CD4-positive, alpha-beta T cell treated with Interleukin-17A for 4 hours (primary cell): ENCODE measurements around the gene CCDC187.
"Not testable (repeated sequence)": the region's sequence is repeated elsewhere in the genome, so short reads cannot be mapped to it uniquely, and the experiment has no call there.

Experiments
- DNase-seq: peaks from one replicate; pipeline ENCODE4 v3.0.0-alpha.2; 2020; ENCODE audit warnings: mixed read lengths

The CCDC187 gene

DNA sequence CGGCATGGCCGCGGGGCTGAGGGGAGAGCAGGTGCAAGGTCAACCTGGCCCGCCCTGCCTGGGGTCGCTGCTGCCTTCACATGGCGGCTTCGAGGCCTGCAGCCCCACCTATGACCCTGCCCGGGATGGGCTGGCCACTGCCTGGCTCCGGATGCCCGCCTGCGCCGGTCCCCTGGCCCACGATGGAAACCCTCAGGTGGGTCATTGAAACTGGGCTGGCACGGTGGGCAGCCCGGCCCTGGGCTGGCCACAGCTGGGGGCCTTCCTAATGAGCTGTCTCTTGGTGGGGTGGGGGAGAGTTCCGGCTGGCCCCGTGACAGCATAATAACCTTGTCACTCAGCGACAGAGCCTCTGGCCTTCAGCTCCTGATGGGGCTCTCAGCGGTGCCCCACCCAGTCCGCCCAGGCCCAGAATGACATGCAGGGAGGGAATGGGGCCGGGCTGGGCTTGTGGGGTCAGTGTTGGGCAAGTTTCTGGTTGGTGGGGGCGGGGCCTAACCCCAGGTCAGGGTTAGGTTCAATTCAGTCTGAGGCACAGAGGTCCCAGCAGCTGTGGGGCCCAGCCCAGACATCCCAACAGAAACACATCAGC, at the start of gene CCDC187:
CCDC187 (minus strand) TSS at position 270 of the 592 bp plus-strand sequence; CDS start at position 6, 264 bp downstream.
- DNase-seq: no peak

DNA sequence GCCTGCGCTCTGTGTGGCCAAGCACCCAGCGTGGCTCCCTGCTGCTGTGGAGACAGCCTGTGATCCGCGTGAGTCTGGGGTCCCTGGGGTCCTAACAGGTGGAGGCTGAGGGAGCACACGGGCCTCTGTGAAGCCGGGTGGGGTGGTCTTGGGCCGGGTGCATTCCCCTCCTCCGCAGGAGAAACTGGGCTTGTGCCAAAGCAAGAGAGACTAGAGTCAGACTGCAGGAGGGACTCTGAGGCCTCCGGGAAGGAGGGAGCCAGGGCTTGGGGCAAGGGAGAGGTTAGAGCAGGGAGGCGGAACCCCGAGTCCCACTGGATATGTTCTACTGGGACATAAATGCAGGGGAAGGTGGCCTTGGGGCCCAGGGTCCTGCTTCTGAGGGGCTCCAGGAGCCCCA, 49.2 kb upstream of the CCDC187 start:
- no peak for DNase-seq

DNA sequence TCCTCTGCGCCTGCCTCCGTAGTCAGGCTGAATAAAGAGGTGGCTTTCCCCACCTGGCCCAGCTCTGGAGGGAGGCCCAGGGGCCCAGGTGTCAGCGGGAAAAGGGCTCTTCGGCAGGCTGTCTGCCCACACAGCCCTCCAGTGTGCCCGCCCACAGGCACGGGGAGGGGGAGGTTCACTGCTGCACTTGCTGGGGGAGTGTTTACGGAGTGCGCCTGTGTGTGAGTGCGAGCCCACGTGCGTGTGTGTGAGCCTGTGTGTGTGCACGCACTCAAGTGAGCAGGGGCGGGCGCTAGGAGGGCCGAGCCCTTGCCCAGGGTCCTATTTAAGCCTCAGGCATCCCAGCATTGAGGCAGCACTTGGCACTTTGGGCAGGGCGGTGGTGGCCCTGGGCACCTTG, 48.8 kb upstream of the CCDC187 start:
- no peak for DNase-seq

DNA sequence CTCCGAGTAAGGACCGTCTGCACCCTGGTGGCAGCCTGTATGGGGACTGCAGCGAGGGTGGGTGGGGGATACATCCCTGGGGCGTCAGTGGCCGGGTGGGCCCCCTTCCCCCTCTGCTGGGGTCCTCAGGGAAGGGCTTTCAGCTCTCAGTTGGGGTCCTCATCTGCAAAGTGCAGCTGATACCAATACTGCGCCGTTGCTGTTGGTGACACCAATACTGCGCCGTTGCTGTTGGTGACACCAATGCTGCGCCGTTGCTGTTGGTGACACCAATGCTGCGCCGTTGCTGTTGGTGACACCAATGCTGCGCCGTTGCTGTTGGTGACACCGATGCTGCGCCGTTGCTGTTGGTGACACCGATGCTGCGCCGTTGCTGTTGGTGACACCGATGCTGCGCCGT, 48.0 kb upstream of the CCDC187 start:
- not testable (repeated sequence) for DNase-seq

DNA sequence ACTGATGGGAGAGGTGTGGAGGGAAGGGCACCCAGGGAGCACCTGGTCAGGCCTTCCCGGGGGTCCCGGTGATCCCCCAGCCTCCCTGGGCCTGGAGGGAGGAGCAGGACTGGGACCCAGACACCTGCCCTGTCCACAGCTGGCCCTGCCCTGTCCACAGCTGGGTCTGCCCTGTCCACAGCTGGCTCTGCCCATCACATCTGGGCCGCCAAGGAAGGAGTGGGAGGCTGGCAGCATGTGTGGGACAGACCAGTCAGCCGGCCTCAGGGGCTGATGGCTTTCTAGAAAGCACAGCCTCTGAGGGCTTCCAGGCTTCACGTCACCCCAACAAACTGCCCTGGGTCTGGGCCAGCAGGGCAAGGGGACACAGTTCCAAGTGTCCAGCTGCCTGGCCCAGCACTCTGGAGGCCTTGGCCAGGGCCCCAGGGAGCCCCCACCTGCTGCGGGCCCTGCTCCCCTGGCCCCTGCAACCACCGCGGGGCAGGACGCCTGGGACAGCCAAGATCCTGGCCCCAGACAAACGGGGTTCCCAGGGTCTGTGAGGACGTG, 47.4 kb upstream of the CCDC187 start:
- no peak for DNase-seq

DNA sequence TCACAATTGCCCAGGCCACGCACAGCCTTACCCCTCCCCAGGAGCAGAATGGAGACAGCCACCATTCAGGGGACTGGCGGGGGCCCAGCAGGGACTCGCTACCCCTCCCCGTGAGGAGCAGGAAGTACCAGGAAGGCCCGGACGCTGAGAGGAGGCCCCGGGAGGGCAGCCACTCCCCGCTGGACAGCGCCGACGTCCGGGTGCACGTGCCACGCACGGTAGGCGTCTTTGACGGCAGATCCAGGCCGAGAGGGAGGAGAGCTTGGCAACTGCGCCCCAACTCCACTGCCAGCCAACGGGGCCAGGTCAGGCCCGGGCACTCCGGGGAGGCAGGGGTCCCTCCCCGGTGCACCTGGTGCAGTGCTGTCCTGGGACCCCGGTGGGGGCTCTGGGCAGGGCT, 45.7 kb upstream of the CCDC187 start:
- no peak for DNase-seq

DNA sequence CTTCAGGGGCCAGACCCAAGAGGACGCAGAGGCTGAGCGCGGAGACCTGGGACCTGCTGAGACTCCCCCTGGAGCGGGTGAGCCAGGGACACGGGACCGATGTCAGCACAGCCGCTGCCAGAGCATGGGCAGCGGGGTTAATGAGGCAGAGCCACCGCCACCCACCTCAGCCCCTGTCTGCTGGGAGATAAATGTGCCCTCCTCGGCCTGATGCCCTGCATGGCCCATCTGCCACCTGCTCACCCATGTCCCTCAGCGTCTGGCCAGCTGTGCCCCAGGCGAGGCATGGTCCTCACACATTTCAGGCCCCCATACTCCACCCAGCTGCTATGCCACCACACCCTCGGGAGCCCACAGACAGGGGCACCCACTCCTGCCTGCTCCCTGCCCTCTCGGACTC, 44.8 kb upstream of the CCDC187 start:
- DNase-seq: no peak

DNA sequence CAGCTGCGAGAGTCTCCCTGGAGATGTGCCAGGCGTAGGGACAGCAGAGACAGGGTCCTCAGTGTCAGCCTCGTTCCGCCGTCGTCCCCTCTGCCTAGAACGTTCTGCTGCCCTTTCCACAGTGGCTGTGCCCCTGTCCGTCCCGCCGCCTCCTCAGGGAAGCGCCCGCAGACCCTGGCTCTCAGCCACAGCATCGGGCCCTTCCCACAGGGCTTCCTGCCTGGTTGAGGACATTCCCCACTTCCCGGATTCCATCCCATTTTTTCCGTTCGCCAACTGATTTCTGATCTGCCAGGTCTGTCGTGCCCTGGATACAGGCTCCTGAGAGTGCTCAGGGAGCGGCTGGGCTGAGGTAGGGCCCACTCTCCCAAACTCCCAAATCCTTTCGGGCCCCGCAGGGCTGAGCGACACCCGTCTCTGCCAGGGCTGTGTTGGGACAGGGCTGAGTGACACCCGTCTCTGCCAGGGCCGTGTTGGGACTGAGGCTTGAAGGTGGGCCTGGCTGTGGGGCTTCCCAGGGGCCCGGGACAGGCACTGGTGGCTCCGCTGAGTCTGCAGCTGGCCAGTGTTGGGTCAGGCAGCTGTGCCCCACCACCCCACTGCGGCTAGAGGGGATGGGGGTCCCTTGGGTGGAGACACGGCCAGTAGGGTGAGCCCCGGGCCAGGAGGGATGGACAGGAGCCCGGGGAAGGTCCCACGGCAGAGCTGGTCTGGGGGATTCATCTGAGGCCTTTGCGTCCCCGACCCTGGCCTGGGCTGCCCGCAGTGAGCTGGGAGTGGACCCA, 43.8 kb upstream of the CCDC187 start:
- no peak for DNase-seq

DNA sequence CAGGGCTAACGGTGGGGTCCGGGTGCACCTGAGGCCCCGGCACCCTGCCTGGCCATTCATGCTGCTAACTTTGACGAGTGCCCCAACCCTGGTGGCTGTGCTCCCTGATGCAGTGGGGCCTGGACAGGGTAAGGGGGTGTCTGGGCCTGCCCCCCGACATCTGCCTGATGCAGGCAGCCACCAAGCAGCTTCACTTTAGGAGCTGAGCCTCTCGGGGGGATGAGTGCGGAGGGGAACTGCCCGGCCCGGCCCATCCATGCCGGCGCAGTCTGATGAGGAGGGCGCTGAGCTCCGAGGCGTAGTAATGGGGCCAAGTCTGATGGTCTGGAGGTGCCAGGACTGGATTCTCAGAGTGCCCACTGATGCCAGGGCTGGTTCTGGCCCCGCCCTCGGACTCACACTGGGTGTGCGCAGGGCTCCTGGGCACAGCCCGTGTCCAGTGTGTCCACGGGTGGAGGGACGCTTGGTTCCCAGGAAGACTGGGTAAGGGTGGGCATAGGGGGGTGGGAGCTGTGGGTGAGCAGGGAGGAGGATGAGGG, 43.1 kb upstream of the CCDC187 start:
- no peak for DNase-seq

DNA sequence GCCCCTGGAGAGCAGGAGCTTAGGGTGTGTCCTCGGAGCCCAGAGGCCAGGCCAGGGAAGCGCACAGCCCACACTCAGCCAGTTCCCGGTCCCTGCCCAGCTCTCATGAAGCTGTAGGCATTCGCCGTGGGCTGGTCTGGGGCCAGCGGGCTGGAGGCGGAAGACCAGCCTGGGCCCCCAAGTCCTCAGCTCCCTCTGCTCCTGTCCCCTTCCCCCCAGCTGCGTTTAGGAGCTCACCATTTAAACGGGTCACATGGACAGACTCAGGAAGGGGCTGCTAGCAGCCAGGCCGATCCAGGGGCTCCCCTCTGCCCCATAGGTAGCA, 42.2 kb upstream of the CCDC187 start:
- DNase-seq: no peak

DNA sequence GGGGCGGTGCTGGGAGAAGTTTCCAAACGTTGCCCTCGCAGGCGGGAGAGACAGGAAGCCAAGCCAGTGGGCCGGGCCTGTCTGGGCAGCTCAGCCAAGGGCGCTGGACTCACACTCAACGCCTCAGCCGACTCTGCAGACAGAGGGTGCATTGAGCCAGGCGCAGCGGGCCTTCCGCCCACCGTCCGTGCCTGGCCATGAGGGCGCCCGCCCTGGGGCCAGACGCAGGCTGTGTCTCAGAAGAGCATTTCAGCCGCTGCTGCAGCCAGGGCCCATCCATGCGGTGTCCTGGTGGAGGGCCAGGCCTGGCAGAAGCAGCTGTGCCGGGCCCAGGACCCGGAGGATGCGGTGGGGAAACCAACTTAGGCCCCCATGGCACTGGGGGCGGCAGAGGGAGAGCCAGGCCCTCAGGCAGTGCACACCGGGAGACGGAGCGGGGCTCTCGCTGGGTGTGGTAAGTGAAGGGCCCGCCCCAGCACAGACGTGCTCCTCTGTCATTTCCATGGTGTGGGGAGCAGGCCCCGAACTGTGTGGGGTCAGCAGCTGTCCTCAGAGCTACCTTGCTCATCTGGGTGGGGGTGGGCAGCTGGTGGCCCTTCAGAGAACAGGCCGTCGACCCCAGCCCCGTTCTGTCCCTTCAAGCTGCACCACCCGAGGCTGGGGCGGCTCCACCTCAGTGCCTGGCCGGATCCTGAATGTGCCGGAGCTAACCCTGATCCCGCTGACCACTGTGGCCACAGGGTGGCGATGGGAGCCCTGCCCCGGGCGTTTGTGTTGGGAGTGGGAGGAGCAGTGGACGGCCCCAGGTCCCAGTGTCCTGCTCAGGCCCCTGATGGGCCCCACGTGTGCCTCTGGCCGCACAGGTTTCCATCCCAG, 41.6 kb upstream of the CCDC187 start:
- no peak for DNase-seq

DNA sequence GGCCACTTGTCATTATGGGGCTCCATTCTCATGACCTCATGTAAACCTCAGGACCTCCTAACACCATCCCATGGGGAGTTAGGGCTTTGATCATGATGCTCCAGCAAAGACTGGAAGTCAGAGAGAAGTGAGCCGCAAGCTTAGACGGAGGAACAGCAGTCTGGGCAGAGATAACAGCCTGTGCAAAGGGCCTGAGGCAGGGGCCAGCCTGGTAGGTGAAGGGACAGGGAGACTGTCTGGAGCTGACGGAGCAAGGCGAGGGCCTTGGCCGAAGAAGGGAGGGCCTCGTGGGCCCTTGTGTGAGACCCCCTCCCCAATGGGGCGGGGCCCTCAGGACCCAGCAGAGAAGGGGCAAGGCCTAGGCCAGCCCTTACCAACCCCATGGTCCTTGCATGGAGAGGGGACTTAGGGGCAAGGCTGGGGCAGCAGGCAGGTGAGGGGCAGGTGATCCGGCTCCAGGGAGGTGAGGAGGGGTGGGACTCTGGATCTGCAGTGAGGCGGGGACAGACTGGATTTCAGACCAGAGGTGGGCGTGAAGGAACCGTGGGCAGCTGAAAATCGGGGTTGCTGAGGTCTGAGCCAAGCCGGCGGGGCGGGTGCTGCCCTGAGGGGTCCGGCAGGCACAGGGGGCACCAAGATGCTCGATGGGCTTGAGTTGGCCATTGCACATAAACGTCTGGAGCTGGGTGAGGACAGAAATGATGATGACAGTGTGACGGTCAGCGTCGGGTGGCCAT, 40.8 kb upstream of the CCDC187 start:
- no peak for DNase-seq

DNA sequence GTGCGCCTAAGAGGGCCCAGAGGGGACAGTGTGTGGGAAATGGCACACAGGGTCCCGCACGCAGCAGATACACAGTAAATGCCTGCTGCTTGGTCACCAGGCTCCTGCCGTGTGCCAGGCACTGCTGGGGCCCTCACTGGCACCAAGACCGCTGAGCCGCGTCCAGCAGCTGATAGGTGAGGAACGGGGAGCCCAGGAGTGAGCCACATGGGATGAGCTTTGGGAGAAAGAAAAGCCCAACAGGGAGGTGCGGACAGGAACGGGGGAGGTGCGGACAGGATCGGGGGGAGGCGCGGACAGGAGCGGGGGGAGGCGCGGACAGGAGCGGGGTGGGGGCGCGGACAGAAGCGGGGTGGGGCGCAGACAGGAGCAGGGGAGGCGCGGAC, 40.0 kb upstream of the CCDC187 start:
- no peak for DNase-seq

DNA sequence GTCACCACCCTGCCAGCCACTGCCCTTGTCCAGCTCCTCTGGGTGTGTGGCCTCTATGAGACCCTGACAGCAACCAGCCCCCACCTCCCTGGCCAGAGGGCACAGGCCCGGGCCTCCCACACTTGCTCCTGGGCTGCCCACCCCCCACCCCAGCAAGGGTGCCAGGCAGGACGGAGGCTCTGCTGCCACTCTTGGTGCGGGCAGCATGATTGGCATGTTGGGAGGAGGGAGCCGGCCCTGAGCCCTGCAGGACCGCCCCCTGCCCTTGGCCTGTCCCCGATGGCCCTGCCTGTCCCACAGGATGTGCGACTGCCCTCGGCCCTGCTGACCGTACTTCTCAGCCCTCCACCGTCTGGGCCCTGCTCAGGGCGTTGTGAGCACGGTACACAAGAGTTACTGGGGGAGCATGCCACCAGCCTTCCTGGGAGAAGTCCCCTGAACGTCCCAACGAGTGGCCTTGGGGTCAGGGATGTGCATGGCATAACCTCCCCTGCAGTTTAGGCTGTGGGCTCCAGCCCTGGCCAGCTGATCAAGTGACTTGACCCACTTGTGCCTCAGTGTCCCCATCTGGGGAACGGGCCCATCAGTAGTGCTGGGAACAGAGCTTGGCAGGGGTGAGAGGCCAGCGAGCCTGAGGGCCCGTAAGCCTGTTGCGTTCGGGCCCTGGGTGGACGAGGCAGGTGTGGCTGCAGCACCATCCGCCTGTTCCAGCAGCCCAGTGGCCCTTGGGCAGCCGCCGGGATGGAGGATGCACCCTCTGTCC, 39.4 kb upstream of the CCDC187 start:
- DNase-seq: no peak

DNA sequence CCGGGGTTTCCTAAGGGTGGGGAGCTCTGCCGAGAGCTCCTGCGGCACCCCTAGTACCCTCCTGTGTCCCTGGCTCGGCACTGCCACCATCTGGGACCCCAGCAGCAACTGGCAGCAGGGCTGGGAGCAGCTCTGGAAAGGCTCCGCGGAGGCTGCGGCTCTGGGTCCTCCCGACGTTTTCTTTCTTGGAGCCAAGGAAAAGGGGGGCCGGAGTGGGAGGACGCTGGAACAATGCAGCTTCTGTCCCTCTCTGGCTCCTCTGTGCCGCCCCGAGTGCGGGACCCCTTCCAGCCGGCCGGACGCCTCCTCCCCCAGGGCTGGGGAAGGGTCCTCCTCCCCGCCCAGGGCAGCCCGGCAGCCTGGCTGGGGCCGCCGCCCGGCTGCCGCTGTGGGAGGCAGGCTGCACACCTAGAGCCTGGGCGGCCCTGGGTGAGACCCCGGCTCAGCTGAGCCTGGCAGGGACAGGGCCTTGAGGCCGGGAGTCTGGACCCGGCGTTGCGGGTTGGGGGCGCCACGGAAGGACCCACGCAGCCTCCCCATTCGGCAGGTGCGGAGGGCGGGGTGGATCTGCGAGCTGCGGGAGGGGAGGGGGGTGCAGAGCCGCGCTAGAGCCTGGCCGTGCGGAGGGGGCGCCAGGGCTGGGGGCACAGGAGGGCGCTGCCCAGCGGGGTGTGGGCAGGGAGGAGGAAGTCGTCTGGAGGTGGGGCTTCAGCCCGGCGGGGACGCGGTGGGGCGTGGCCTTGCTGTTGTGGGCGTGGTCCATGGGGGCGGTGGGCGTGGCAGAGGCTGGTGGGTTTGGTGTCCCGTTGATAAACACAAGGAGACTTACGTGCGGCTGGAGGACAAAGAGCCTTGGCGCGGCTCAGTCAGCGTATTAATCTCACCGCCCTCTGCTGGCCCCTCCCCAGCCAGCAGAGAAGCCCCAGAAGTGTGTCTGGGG, 38.6 kb upstream of the CCDC187 start:
- peak; percentile 58 for DNase-seq

DNA sequence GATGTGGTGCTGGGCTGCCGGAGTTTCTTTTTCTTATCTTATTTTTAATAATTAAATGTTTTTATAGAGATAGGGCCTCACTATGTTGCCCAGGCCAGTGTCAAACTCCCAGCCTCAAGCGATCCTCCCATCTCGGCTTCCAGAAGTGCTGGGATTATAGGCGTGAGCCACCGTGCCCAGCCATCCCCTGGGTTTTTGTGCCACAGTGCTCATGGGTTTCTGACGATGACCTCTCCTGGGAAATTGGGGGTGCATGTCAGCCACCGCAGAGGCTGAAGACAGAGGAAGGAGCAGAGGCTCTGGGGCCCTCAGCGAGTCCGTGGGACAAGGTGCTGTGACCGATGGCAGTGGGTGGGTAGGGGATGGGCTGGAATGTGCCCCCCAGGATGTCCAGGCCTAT, 37.9 kb upstream of the CCDC187 start:
- no peak for DNase-seq

DNA sequence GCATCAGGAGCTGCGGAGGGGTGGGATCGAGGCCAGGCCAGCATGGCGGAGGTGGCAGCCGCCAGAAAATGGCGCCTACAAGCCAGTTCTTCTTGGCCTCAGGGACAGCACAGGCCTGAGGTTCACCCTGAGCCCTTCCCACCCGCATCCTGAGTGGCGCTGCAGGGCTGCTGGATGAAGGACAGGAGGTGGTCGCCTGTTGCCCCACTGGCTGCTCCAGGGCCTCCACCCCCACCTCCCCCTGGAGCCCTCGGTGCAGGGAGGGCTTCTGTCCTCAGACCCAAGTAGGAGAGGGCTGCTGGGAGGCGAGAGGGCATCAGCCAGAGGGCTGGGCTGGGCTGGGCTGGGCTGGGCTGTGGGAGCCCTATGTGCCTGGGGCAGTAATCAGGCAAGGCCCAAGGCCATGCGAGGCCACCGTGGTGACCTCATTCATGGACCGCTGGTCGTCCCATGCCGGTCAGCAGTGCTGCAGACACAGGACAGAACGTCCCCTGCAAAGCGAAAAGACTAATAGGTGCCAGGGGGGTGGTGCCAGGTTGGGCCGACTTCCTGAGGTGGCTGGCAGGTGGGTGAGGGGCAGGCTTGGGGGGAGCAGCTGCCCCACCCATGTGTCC, 37.3 kb upstream of the CCDC187 start:
- no peak for DNase-seq

DNA sequence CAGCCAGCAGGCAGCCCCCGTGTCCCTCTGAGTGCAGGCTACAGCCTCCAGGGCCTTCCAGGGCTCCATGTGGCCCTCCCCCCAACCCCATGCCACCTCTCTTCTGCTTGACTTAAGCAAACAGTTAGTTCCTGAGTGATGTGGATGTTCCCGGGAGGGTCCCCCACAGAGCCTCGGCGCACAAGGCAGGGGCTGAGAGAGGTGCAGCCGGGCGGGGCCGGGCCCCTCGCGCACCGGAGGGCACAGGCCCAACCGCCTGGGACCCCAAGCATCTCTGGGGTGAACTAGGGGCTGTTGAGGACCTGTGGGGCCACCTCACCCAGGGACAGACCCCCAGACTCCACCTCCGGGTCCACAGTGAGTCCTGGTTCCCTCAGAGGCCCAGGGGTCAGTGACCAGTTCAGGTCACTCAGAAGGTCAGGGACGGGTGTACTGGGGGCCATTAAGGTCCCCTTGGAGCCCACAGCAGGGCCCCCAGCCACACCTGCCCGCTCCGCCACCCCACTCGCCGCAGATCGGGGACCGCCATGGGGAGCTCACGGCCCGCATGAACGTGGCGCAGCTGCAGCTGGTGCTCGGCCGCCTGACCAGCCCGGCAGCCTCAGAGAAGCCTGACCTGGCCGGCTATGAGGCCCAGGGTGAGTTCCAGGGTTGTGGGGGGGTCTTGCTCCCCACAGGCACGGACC, 36.6 kb upstream of the CCDC187 start:
- DNase-seq: no peak

DNA sequence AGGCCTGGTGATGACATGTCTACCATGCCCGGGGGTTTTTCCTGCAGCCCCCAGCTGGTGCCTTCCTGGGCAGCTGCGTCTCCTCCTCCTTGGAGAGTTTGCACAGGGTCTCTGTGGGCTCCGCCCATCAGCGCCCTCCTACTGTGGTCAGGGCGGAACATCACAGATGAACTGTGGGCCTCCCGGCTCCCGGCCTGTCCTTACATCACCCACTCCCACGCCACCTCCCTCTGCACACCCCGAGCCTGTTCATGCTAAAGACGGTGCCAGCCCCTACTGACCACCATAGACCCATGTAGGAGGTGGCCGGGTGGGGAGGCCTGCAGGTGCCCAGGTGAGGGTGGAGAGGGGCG, 36.0 kb upstream of the CCDC187 start:
- no peak for DNase-seq
